ENCODE measurements around the gene UTP3.
"Not testable (repeated sequence)": the region's sequence is repeated elsewhere in the genome, so short reads cannot be mapped to it uniquely, and the experiment has no call there.

Gene UTP3

DNA sequence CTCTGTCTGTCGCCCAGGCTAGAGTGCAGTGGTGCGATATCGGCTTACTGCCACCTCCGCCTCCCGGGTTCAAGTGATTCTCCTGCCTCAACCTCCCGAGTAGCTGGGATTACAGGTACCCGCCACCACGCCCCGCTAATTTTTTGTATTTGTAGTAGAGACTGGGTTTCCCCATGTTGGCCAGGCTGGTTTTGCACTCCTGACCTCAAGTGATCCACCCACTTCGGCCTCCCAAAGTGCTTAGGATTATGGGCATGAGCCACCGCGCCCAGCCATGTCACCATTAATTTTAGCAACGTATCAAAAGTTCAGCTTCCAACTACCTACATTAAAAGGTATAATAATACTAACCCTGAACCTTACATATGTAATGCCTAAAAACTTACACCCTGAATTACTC, 940 bp upstream of the UTP3 start:
- no peak for DNase-seq

DNA sequence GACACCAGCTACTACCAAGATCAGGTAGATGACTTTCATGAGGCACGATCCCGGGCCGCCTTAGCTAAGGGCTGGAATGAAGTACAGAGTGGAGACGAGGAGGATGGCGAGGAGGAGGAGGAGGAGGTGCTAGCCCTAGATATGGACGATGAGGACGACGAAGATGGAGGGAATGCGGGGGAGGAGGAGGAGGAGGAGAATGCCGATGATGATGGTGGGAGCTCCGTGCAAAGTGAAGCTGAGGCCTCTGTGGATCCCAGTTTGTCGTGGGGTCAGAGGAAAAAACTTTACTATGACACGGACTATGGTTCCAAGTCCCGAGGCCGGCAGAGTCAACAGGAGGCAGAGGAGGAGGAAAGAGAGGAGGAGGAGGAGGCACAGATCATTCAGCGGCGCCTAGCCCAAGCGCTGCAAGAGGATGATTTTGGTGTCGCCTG, 481 bp downstream of the UTP3 start:
- no peak for DNase-seq

DNA sequence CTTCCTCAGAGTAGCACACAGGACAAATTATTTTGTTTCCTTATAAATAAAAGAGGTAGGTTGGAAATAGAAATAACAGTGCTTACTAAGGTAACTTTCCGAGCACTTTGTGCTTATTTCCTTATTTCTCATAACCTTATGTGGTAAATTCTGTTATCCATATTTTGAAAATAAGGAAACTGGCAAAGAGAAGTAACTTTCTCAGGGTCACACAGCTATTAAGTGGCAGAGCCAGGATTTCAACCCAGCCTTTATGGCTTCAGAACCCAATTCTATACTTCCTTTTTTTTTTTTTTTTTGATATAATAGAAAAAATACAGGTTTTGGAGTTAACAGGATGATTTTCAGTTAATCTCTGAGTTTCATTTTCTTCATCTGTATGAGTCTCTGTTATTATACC, 3.3 kb downstream of the UTP3 start:
- no peak for DNase-seq

DNA sequence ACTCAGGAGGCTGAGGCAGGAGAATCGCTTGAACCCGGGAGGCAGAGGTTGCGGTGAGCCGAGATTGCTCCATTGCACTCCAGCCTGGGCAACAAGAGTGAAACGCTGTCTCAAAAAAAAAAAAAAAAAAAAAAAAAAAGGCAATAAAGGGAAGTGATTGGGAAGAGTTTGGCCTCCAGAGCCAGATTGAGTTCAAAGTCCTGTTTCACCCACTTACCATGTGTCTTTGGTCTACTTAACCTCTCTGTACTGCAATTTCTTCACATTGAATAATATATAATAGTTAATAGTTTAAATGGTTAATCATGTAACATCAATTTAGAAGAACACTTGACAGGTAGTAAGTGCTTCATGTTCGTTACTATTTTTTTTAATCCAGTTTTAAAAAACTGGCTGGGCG, 6.3 kb downstream of the UTP3 start:
- DNase-seq, result not testable (repeated sequence)

DNA sequence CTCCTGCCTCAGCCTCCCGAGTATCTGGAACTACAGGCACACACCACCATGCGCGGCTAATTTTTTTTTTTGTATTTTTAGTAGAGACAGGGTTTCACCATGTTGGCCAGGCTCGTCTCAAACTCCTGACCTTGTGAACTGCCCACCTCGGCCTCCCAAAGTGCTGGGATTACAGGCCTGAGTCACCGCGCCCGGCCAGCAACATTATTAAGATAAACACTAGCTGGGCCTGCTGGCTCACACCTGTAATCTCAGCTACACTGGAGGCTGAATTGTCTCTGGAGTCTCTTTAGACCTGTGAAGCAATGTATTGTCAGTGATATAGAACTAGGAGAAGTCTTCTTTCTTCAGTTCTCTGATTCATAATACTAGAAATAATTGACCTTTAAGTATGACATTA, 10.1 kb downstream of the UTP3 start:
- DNase-seq, result not testable (repeated sequence)

DNA sequence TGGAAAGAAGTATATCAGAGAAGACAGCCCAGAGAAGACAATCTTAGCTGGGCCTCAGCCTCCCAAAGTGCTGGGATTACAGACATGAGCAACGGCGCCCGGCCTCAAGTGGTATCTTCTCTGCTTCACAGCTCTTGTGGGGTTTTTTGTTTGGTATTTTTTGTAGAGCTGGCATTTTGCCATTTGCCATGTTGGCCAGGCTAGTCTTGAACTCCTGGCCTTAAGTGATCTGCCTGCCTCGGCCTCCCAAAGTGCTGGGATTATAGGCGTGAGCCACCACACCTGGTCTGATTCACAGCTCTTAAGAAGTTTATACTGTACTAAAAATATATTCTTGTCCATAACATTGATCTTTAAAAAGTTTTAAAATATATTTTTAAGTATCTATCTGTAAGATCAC, 12.4 kb downstream of the UTP3 start:
- DNase-seq, result no peak

DNA sequence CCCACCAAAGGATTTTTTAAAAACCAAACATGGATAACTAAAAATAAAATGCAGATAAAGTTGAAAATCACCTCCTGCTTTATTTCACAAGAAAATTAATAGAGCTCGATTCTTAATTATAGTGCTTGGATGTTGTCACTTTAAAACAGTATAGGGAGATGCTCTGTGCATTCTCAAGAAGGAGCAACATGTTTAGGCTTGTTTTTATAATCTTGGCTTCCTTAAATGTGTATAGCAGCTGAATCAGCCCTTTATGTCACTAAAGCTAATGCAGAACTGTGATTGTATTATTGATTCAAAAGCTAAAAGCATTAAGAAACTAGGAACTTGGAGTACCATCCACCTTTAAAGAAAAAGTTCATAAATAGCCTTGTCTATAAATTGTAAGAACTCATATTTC, 12.9 kb downstream of the UTP3 start:
- no peak for DNase-seq

DNA sequence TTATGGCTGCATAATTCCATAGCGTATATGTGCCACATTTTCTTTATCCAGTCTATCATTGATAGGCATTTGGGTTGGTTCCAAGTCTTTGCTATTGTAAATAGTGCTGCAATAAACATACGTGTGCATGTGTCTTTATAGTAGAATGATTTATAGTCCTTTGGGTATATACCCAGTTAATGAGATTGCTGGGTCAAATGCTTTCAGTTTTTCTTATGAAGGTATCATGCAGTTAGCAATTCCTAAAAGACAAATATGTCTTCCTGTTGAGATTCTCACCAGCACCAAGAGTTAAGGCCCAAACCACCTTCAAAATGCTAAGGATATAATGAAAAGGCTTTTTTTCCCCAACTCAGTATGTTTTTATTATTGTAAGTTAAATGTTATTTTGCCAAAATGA, 14.3 kb downstream of the UTP3 start:
- not testable (repeated sequence) for DNase-seq

DNA sequence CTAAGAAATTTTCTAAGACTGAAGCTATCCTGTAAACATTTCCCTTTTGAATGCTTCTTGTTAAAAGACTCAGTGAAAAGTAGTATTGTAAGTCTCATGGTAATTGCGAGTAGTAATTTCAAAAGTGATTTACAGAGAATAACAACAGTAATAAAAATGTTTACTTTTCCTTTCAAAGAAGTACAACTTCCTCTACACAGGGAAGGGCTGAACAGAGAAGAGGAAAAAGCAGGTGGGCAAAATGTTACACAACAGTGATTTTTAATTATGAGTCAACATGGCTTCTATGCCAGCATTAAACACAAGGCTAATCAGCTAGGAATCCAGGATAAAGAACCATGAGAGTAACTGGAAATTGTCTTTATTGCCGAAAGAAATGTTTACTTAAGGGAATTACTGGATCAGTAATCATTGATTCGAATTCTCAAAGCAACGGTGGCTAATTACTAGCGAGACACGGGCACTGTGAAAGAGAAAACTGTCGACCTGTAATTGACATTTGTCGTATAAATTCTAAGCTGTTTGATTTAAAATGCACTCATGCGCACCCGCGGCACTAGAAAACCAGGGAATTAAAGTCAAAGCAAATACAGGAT, 15.4 kb downstream of the UTP3 start:
- peak; percentile 16 for DNase-seq

DNA sequence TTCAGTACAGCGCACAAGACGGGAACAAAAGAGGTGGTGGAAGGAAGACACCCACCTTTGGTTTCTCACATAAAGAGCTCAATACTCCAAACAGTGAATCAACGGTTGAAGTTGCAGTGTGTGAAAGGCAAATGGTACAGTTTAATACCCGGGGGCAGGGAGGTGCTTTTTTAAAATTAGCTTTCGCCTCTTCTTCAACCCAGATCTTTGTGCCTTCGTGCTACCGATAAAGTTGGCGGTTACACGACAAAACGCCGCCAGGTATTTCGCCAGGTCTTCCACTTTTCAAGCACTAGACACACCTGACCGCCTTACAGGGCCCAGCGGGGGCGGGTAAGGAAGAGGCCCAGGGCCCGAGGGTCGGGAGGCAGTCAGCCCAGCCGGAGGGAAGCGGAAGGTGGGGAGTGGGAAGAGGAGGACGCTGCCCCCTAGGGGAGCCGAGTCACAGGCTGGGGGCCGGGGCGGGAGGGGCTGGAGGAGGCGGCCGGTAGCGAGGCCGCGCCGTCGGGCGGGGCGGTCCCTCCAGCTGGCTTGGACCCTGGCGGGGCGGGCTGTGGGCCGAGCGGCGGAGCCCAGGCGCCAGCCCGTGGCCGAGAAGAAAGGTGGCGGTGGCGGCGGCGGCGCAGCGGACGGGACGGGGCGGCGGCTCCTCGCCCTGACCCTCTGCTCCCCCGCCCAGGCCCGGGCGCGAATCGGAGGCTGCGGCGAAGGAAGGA, 16.0 kb downstream of the UTP3 start:
- peak; percentile 71 for DNase-seq

DNA sequence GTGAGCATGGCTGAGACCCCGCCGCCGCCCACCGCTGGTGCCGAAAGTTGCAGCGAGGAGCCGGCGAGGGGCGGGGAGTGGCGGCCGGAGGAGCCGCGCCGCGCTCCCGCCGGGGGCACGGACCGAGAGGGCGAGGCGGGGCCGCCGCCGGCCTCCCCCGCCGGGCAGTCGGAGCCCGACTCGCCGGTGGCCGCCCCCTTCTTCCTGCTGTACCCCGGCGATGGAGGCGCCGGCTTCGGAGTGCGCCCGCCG, 16.5 kb downstream of the UTP3 start:
- DNase-seq, result no peak

DNA sequence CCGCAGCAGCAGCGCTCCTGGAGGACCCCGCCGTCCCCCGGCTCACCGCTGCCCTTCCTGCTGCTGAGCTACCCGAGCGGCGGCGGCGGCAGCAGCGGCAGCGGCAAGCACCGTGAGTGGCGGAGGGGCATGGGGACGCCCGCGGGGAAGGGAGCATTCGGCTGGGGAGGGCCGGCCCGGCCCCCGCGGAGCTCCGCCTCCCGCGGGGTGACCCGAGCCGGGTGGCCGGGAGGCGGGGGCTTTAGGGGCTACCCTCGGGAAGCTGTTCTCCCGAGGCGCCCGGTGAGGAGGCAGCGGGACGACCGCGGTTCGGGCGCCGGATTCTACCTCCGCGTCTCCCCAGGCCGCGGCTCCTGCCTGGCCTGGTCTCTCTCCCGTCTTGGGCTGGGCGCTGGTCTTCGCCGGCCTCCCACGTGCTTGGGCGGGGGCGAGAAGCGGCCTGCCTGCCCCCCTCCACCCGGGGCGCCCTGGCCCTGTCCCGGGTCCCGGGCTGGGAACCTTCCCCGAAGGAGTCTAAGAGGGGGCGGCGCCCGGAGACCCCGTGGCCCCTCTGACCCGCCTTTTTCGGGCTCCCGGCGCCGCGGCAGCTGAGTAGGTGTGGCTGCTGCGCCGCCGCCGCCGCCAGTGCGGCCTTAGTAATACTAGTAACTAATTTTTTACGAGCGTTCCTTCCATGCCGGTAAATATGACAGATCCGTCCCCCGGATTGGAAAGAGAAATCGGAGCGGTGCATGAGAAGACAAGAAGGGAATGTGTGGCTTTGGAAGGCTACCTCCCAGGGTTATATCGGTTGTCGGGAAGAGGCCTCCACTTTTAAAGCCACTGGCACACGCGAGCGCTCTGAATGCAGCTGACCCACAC, 17.1 kb downstream of the UTP3 start:
- DNase-seq, result peak; percentile 6

DNA sequence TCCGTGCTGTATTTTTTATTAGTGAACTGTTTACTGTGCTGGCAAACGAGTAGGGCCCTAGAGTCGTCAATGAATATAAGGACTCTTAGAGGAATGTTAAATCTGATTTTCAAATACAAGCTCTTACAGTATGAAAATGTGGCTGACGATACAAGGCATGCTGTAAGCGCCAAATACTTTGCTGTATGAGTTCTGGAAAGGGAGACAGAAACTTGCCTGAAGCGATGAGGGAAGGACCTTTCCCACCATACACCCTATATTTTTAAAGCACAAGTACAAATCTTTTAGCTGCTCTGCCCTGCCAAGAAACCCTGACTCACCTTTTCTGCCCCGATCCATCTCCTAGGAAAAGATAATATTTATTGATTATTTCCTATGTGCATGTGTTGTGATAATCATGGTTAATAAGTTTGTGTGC, 17.7 kb downstream of the UTP3 start:
- DNase-seq, result no peak

DNA sequence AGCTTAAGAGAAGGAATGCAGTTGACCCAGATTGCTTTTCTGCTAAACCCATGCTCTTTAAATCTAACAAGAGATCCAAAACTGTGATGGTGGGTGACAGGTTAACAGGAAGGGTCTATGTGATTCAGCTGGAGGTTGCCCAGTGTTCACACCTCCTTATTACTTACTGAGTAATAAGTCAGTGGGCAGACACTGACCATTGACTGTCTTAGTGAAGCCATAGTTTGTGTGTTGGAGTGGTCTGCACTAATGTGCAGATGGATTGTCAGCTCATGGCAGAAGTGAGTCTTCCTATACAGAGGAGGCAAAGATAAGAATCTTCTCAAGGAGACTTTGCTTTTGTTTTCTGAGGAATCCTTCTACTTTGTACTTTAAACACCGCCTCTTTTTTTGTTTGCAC, 18.2 kb downstream of the UTP3 start:
- no peak for DNase-seq

DNA sequence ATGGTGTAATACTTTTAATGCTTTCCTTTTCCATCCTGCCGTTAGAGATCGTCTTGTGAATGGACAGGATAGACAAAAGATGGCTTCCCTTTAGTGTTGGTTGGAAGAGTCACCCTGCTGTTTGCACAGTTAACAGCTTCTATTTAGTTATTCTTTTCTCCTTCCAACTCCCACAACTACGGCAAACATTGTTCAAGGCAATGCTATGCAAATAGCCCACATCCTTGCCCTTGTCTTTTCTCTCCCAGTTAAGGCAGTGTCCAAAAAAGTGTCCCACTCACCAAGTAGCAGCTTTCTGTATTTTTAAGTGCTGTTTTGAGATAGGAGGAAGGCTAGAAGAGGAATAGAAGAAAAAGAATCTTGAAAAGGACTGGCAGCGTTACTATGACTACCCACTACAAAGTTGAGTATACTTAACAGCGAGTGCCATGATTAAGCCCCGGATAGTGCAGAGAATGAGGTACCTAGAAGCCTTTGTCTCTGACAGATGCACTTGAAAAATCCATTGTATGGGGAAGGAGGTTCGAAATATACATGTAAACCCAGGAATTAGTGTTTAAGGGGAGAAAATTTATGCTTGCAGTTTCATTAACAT, 21.4 kb downstream of the UTP3 start:
- DNase-seq, result peak; percentile 35

DNA sequence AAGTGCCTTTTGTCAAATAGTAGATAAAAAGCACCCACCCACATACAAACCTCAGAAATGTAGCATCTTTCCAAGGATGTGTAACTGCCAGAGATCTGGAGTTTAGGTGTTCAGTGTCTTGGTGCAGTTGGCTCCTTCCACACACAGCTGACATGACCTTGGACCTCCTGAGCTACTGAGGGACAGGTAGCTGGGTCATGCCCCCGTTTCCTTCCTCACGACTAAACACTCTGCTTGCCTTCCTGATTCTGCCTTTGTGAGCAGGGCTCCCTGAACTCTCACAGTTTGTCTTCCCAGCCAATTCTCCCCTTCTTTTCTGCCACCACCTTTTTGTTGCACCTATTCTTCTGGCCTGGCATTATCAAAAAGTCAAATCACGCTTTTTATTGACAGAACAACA, 23.3 kb downstream of the UTP3 start:
- no peak for DNase-seq

DNA sequence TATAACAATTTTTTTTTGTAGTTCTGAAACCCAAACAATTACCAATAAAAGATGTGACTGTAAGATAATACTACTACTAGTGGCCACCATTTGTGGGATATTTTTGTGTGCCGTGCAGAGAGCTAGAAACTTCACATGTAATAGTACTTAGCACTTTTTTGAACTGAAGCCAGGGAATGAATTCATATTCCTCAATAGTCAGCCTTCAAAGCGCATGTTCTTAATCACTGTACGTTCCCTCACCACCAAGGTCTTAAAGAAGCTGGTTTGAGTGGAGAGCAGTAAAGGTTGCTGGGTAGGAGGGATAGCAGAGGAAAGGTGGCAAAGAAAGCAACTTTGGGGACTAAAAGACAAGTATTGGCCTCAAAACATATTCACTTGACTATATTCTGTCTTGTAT, 23.8 kb downstream of the UTP3 start:
- DNase-seq, result no peak

DNA sequence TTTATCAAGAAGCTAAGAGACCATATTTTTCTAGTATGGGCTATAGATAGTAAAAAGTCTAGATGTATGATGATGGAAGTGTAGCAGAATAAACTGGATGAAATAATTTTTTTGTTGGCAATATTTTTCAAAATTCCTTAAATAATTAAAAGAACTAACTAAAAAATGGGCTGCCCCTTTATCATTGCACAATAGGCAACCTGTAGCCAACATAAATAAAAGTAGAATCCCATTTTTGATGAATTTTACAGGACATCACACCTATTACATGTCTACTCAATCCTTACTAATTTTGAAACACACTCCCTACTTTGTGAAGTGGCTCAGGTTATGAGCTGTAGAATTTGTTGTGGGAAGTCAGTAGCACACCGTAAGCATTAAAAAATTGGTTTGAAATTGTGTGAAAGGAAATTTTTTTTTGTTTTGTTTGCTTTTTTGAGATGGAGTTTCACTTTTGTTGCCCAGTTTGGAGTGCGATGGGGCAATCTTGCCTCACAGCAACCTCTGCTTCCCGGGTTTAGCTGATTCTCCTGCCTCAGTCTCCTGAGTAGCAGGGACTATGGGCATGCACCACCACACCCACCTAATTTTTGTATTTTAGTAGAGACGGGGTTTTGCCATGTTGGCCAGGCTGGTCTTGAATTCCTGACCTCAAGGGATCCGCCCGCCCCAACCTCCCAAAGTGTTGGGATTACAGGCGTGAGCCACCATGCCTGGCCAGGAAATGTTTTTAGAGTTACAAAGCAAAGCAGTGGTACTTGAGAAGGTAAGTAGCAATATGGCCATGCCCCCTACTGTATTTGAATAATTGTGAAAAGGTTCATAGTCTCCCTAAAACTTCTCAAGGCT, 24.5 kb downstream of the UTP3 start:
- no peak for DNase-seq

DNA sequence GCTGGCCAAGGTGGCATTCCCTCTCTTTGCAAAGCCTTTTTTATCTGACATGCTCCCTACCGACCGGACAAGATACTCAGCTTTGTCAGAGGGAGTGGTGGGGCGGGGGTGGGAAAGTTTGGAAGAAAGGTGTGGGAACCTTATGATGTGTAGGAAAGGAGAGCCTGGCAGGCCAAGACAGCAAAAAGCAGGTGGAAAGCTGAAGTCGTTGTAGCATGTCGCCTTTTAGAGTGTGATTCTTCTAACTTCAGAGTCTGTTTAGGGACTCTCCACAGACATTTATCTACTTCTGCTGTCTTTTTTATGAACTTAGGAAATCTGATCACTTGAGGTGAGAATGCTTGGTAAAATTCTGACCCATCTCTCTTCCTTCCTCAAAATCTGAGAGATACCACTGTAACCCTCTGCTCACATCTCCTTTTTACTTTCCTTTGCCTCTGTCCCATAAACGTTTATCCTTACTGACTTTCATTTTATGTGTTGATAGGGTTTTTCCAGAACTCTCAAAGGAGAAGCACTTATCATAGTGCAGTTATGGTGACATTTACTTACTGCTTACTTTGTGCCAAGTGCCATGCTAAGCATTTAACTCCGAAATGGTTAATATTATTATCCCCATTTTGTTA, 25.2 kb downstream of the UTP3 start:
- no peak for DNase-seq

DNA sequence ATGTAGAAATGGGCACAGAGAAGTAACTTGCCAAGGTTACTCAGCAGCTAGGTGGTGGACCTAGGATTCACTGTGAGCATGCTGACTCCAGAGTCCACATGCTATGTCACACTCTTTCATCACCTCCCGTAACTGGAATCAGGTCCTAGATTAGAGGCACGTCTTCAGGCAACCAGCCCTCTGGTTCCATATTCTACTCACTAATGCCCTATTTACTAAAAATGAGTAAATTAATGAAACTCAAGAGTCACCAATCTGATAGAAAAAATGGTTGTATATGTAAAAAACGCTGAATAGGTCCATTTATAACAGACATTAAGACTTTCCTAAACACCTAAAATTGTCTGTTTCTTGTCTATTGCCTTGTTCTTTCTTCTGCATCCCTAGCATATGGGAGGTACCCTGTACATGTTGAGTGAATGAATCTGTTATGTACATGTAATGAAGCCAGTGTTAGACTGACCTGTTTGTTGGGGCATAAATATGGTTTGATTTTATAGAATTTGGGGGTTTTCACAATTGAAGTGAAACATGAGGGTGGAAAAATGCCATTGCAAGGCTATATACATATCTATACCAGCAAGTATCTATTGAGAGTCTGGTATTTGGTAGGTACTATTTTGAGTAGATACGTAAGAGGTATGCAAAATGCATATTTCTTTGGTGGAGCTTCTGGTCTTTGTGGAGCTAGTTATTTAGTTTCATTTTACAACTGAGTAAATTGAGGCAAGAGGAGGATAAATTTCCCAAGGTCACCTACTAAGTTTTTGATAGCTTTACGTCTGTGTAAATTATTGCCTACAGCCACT, 26.0 kb downstream of the UTP3 start:
- no peak for DNase-seq

DNA sequence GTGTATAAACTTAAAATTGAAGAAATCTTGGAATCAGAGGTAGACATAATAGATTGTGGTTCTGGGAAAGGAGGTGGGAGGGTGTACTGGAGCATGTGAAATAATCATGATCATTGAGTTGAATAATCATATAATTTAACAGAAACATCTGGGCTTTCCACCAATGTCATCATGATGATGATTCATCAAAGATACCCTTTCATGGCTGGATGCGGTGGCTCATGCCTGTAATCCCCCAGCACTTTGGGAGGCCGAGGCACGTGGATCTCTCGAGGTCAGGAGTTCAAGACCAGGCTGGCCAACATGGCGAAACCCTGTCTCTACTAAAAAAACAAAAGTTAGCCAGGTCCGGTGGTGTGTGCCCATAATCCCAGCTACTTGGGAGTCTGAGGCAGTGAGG, 26.8 kb downstream of the UTP3 start:
- no peak for DNase-seq

All from DMS79 (cell line).